H1 (cell line): ENCODE measurements around the gene TCAF1. TPM values are rescaled to one million over a fixed set of nuclear protein-coding genes. Genes with fewer than 3 reads are reported as not detected.
A peak's percentile ranks its signal among the peaks of the same experiment; 100 is the strongest.

Source experiments
- CTCF ChIA-PET: fragments of 300-600 bp; sonication (Branson Sonifier 250); formaldehyde crosslinking; loops from one replicate; lab custom pipeline; 2021; ENCODE audit not compliant: partially characterized antibody; lab: Charles Lee
- POLR2A ChIA-PET: fragments of 300-600 bp; sonication (Branson Sonifier 250); formaldehyde crosslinking; loops from one replicate; lab custom pipeline; 2021; ENCODE audit warnings: inconsistent platforms; ENCODE audit not compliant: partially characterized antibody; lab: Charles Lee
- DNase-seq, 2 experiments: peaks; one replicate each; pipeline versions ENCODE4 v3.0.0 to v3.0.0-alpha.2; 2010 to 2022; ENCODE audit warnings: low spot score in 2 of 2, low read depth in 1 of 2, mixed read lengths in 1 of 2
- FAIRE-seq: peaks from 2 replicates; lab custom pipeline; 2011; peaks lifted over from hg19 to GRCh38; lab: Jason Lieb, UNC
- H2AFZ ChIP-seq: 2 replicates; pipeline ENCODE4 v1.8.1; 2012; ENCODE audit warnings: low read length, inconsistent platforms
- H2AK5ac ChIP-seq: 2 replicates; pipeline ENCODE4 v1.6.1; 2013; ENCODE audit warnings: low read depth, low read length
- H2BK120ac ChIP-seq: replicated peaks from 2 replicates; pipeline ENCODE3; 2013; ENCODE audit warnings: low read depth, low read length, inconsistent platforms
- H2BK12ac ChIP-seq: 2 replicates; pipeline ENCODE4 v1.6.1; 2013; ENCODE audit warnings: low read depth, low read length
- H2BK15ac ChIP-seq: 2 replicates; pipeline ENCODE4 v1.6.1; 2013; ENCODE audit warnings: low read length
- H2BK20ac ChIP-seq: 2 replicates; pipeline ENCODE4 v1.6.1; 2013; ENCODE audit warnings: low read length
- H2BK5ac ChIP-seq: 2 replicates; pipeline ENCODE4 v1.6.1; 2013; ENCODE audit warnings: low read depth, low read length
- H3K14ac ChIP-seq: 2 replicates; pipeline ENCODE4 v1.6.1; 2013; ENCODE audit warnings: inconsistent platforms; ENCODE audit not compliant: insufficient read length
- H3K18ac ChIP-seq: 2 replicates; pipeline ENCODE4 v1.6.1; 2013; ENCODE audit warnings: low read length; ENCODE audit errors: extremely low read depth
- H3K23ac ChIP-seq: 2 replicates; pipeline ENCODE4 v1.6.1; 2013; ENCODE audit warnings: inconsistent platforms; ENCODE audit not compliant: insufficient read length
- H3K23me2 ChIP-seq: 2 replicates; pipeline ENCODE4 v1.6.1; 2013; ENCODE audit warnings: low read depth, low read length
- H3K27ac ChIP-seq: 2 replicates; pipeline ENCODE4 v1.6.1; 2011; ENCODE audit warnings: low read depth, low read length, inconsistent platforms
- H3K27me3 ChIP-seq, 4 experiments: replicated peaks in 1 of 4; 1 replicate in 1 of 4; 2 replicates in 3 of 4; pipeline versions ENCODE4 v1.6.1 to v1.8.1; 2011 to 2013; ENCODE audit warnings: low read length in 3 of 4, mild to moderate bottlenecking in 3 of 4, inconsistent platforms in 2 of 4, mixed read lengths in 2 of 4, moderate library complexity in 1 of 4; ENCODE audit not compliant: control insufficient read depth in 3 of 4, insufficient read depth in 3 of 4; ENCODE audit errors: extremely low read depth in 1 of 4
- H3K36me3 ChIP-seq, 4 experiments: 2 replicates each; pipeline versions ENCODE4 v1.6.1 to v1.8.1; 2011 to 2013; ENCODE audit warnings: mild to moderate bottlenecking in 4 of 4, low read length in 3 of 4, moderate library complexity in 2 of 4, control low read depth in 1 of 4, inconsistent platforms in 1 of 4; ENCODE audit not compliant: insufficient read depth in 4 of 4, control insufficient read depth in 2 of 4
- H3K4ac ChIP-seq: replicated peaks from 2 replicates; pipeline ENCODE3; 2013; ENCODE audit warnings: low read length, low read depth, mixed read lengths, inconsistent platforms; ENCODE audit not compliant: insufficient read length
- H3K4me1 ChIP-seq, 4 experiments: replicated peaks in 1 of 4; 1 replicate in 1 of 4; 2 replicates in 3 of 4; pipeline versions ENCODE4 v1.6.1 to v1.8.1; 2011 to 2013; ENCODE audit warnings: low read length in 3 of 4, inconsistent platforms in 2 of 4, mixed read lengths in 1 of 4; ENCODE audit not compliant: insufficient read depth in 4 of 4, control insufficient read depth in 3 of 4
- H3K4me2 ChIP-seq, 2 experiments: 2 replicates each; pipeline versions ENCODE4 v1.6.1 to v1.8.1; 2011 to 2013; ENCODE audit warnings: low read depth in 2 of 2, low read length in 2 of 2, control low read depth in 1 of 2, inconsistent platforms in 1 of 2, mild to moderate bottlenecking in 1 of 2; ENCODE audit not compliant: insufficient read depth in 1 of 2
- H3K4me3 ChIP-seq, 4 experiments: fragments of 200-600, 300-600 bp in 1 of 4; sonication (generic), shearing (Covaris generic), sonication (Bioruptor Twin) in 1 of 4; 2 replicates each; pipeline versions ENCODE4 v1.5.1 to v1.8.1; 2011 to 2016; ENCODE audit warnings: low read length in 4 of 4, low read depth in 3 of 4, control low read depth in 2 of 4, inconsistent platforms in 2 of 4, mild to moderate bottlenecking in 2 of 4, mixed read lengths in 1 of 4, moderate library complexity in 1 of 4; ENCODE audit not compliant: insufficient read depth in 2 of 4; ENCODE audit errors: extremely low read depth in 1 of 4
- H3K56ac ChIP-seq: replicated peaks from 2 replicates; pipeline ENCODE3; 2013; ENCODE audit warnings: low read depth, mild to moderate bottlenecking, mixed read lengths, low read length, inconsistent platforms; ENCODE audit not compliant: insufficient read length
- H3K79me1 ChIP-seq: 2 replicates; pipeline ENCODE4 v1.6.1; 2013; ENCODE audit warnings: low read depth, low read length, control low read depth
- H3K79me2 ChIP-seq, 2 experiments: 2 replicates each; pipeline versions ENCODE4 v1.6.1 to v1.8.1; 2012 to 2013; ENCODE audit warnings: low read length in 2 of 2, mild to moderate bottlenecking in 2 of 2, inconsistent platforms in 1 of 2; ENCODE audit not compliant: insufficient read depth in 2 of 2, control insufficient read depth in 1 of 2
- H3K9ac ChIP-seq, 4 experiments: replicated peaks in 1 of 4; 1 replicate in 1 of 4; 2 replicates in 3 of 4; pipeline versions ENCODE4 v1.6.1 to v1.8.1; 2011 to 2013; ENCODE audit warnings: low read depth in 3 of 4, low read length in 3 of 4, control low read depth in 2 of 4, mild to moderate bottlenecking in 2 of 4, moderate library complexity in 2 of 4, inconsistent platforms in 1 of 4; ENCODE audit errors: extremely low read depth in 1 of 4
- H3K9me3 ChIP-seq, 2 experiments: 2 replicates each; pipeline versions ENCODE4 v1.6.1 to v1.8.1; 2012 to 2013; ENCODE audit warnings: mild to moderate bottlenecking in 2 of 2, moderate library complexity in 2 of 2, control low read depth in 1 of 2, inconsistent platforms in 1 of 2, low read depth in 1 of 2, low read length in 1 of 2, mixed read lengths in 1 of 2; ENCODE audit not compliant: insufficient read depth in 2 of 2
- H4K20me1 ChIP-seq, 2 experiments: replicated peaks in 1 of 2; 2 replicates each; pipeline versions ENCODE3 to v1.8.1; 2011 to 2013; ENCODE audit warnings: inconsistent platforms in 2 of 2, low read length in 2 of 2, mild to moderate bottlenecking in 1 of 2; ENCODE audit not compliant: insufficient read depth in 2 of 2, control insufficient read depth in 1 of 2
- H4K5ac ChIP-seq: 2 replicates; pipeline ENCODE4 v1.6.1; 2013; ENCODE audit warnings: low read length, low read depth, mixed read lengths, inconsistent platforms; ENCODE audit not compliant: insufficient read length
- H4K8ac ChIP-seq: 2 replicates; pipeline ENCODE4 v1.8.0; 2013; ENCODE audit warnings: mild to moderate bottlenecking, moderate library complexity, low read length, inconsistent platforms; ENCODE audit not compliant: insufficient read depth; ENCODE audit errors: extremely low read depth
- H4K91ac ChIP-seq: replicated peaks from 2 replicates; pipeline ENCODE3; 2013; ENCODE audit warnings: low read length, mixed read lengths, inconsistent platforms; ENCODE audit not compliant: insufficient read length
- BCL11A ChIP-seq, 2 experiments: IDR thresholded peaks; one replicate each; pipeline ENCODE4 v1.6.1; 2011; ENCODE audit warnings: low read depth in 2 of 2, low read length in 2 of 2, mild to moderate bottlenecking in 2 of 2
- CEBPB ChIP-seq: IDR thresholded peaks from 2 replicates; pipeline ENCODE4 v1.6.1; 2012; ENCODE audit warnings: low read depth, low read length
- CREB1 ChIP-seq: IDR thresholded peaks from 2 replicates; pipeline ENCODE4 v1.6.1; 2012; ENCODE audit warnings: inconsistent platforms
- CTBP2 ChIP-seq: IDR thresholded peaks from 2 replicates; pipeline ENCODE4 v1.7.0; 2011; ENCODE audit warnings: borderline replicate concordance, mild to moderate bottlenecking, moderate library complexity, mixed read lengths, low read length; ENCODE audit not compliant: insufficient read depth, insufficient read length
- EP300 ChIP-seq, 2 experiments: IDR thresholded peaks; 1 replicate in 1 of 2; 2 replicates in 1 of 2; pipeline ENCODE4 v1.6.1; 2011 to 2012; ENCODE audit warnings: low read depth in 2 of 2, low read length in 2 of 2, mild to moderate bottlenecking in 2 of 2, borderline replicate concordance in 1 of 2, inconsistent platforms in 1 of 2, moderate library complexity in 1 of 2
- POLR2A ChIP-seq, 2 experiments: IDR thresholded peaks; 1 replicate in 1 of 2; 2 replicates in 1 of 2; pipeline ENCODE4 v1.6.1; 2011; ENCODE audit warnings: low read depth in 2 of 2, low read length in 2 of 2, mild to moderate bottlenecking in 2 of 2; ENCODE audit errors: control extremely low read depth in 1 of 2
- RAD21 ChIP-seq, 2 experiments: IDR thresholded peaks in 1 of 2; conservative IDR thresholded peaks in 1 of 2; 2 replicates each; pipeline ENCODE4 v1.6.1; 2011; ENCODE audit warnings: low read depth in 2 of 2, low read length in 2 of 2, improper control_type of control experiment in 1 of 2, inconsistent platforms in 1 of 2, mild to moderate bottlenecking in 1 of 2, moderate library complexity in 1 of 2
- RFX5 ChIP-seq: IDR thresholded peaks from 2 replicates; pipeline ENCODE4 v1.6.1; 2011; ENCODE audit warnings: low read depth, low read length, improper control_type of control experiment, borderline replicate concordance
- SIN3A ChIP-seq, 2 experiments: IDR thresholded peaks in 1 of 2; conservative IDR thresholded peaks in 1 of 2; 2 replicates each; pipeline ENCODE4 v1.6.1; 2011 to 2012; ENCODE audit warnings: low read length in 2 of 2, improper control_type of control experiment in 1 of 2, low read depth in 1 of 2, mild to moderate bottlenecking in 1 of 2
- SIX5 ChIP-seq: IDR thresholded peaks from 2 replicates; pipeline ENCODE4 v1.6.1; 2011; ENCODE audit warnings: mild to moderate bottlenecking, low read depth, low read length
- TAF1 ChIP-seq: IDR thresholded peaks from 2 replicates; pipeline ENCODE4 v1.6.1; 2011; ENCODE audit warnings: mild to moderate bottlenecking, low read depth, low read length
- TBP ChIP-seq: IDR thresholded peaks from 2 replicates; pipeline ENCODE4 v1.6.1; 2011; ENCODE audit warnings: low read depth, low read length, improper control_type of control experiment
- TCF12 ChIP-seq: IDR thresholded peaks from 2 replicates; pipeline ENCODE4 v1.6.1; 2011; ENCODE audit warnings: low read depth, mild to moderate bottlenecking, low read length
- TEAD4 ChIP-seq: IDR thresholded peaks from 2 replicates; pipeline ENCODE4 v1.6.1; 2012; ENCODE audit warnings: low read depth, low read length, inconsistent platforms, mixed read lengths
- WGBS, 2 experiments: shearing (Covaris generic) in 1 of 2; methylation state at CpG; one replicate each; pipeline versions ENCODE4 v1.1.6 to v1.1.7; 2013 to 2015; ENCODE audit warnings: low lambda C conversion rate in 2 of 2, mixed read lengths in 2 of 2, inconsistent platforms in 1 of 2, low coverage in 1 of 2, missing lambda C conversion rate in 1 of 2; ENCODE audit not compliant: insufficient replicate concordance in 2 of 2, insufficient coverage in 1 of 2, insufficient read length in 1 of 2; ENCODE audit errors: extremely low coverage in 1 of 2, missing lambda C conversion rate in 1 of 2; 5-methylcytosine and 5-hydroxymethylcytosine counted together
- polyA plus RNA-seq, 7 experiments: library from polyadenylated mRNA; depleted of rRNA in 3 of 7; stranded (reverse) in 5 of 7; unstranded in 2 of 7; fragments of >200 nt in 5 of 7; fragments of 200-250 nt in 2 of 7; gene quantifications; 1 replicate in 5 of 7; 2 replicates in 1 of 7; 4 replicates in 1 of 7; pipeline versions ENCODE4 v1.2.1 to v1.2.3, GENCODE V29; 2011 to 2013; ENCODE audit warnings: missing spikeins in 2 of 7, mixed read lengths in 2 of 7
- total RNA-seq: library from RNA; stranded (reverse); fragmentation: NEBNext Ultra II Directional; extraction: Animal tissue kit (Norgen Biotek cat#: 25700); gene quantifications from 2 replicates; pipeline ENCODE4 v1.2.1, GENCODE V29; 2021

The TCAF1 gene
- total and polyA plus RNA-seq, 2 of the 8 experiments (the other 6 are each of a cell fraction or from before 2014, with no cell fraction given), result 9.6 to 28.0 TPM

DNA sequence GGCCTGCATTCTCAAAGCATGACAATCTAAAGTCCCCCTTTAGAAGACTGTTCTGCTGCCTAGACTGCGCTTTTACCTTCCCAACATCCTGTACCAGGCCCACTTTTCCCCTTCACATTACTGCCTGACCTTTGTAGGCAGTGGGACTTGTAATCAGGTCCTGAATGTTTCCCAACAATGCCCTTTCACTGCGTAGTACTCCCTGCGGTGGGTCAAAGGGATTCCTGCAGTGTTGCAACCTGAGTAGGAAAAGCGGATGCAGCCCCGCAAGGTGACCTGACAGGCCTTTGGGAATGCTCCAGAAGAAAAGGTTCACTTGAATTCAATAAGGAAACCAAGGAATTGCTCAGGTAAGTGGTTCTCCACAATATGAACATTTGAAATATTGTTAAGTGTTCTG is 4.9 kb upstream of the TCAF1 start:
- no peak overlapping the region for H2BK12ac ChIP-seq
- WGBS, 2 experiments, result 9% methylated on average over 5 of the region's 5 CpGs; no CpG with 5 or more reads in 1 of the 2 experiments
- no peaks in the 10 kb centered on the region for H4K20me1 ChIP-seq
- H2AK5ac ChIP-seq, result no peak overlapping the region
- ChIA-PET CTCF (no interaction called here), POLR2A (no interaction called here)
- H3K4me3 ChIP-seq, result peak overlapping the region in 1 of 4 experiments; percentile 13; a peak in 1 of 8 replicates
- no peak overlapping the region for H2BK20ac ChIP-seq
- FAIRE-seq, result peak; percentile 86
- no peak overlapping the region for H3K56ac ChIP-seq
- no peaks in the 10 kb centered on the region; the same call in 1 of the 2 replicates for H3K23me2 ChIP-seq
- H4K91ac ChIP-seq, result no peak overlapping the region
- H3K4ac ChIP-seq, result no peak overlapping the region
- H3K9me3 ChIP-seq, result no peaks in the 10 kb centered on the region
- H3K79me1 ChIP-seq, result no peaks in the 10 kb centered on the region
- no peak overlapping the region for H4K8ac ChIP-seq
- no peak overlapping the region for H3K9ac ChIP-seq
- no peak overlapping the region for H3K14ac ChIP-seq
- H2BK5ac ChIP-seq, result peak overlapping the region; percentile 26; the same call in 1 of the 2 replicates
- no peak overlapping the region for H2BK15ac ChIP-seq
- H4K5ac ChIP-seq, result no peak overlapping the region
- no peak overlapping the region for H2AFZ ChIP-seq
- H3K27me3 ChIP-seq, result no peaks in the 10 kb centered on the region
- no peaks in the 10 kb centered on the region for H3K79me2 ChIP-seq
- peak in 1 of 2 experiments; percentile 69 for DNase-seq
- H3K4me1 ChIP-seq, result peaks cover 6 to 24% (median 18%) of the 10 kb centered on the region in 4 experiments; a peak in 6 of 7 replicates
- no peak overlapping the region for H3K23ac ChIP-seq
- H2BK120ac ChIP-seq, result no peak overlapping the region
- peak overlapping the region; percentile 3 to 45; a peak in 2 of 4 replicates for H3K4me2 ChIP-seq
- H3K36me3 ChIP-seq, result no peaks in the 10 kb centered on the region
- no peak overlapping the region for H3K27ac ChIP-seq
- H3K18ac ChIP-seq, result no peak overlapping the region; the same call in 1 of the 2 replicates
- TF ChIP-seq CREB1 (no peak), RFX5 (no peak), SIX5 (no peak), BCL11A (IDR thresholded peaks at IDR 0.05; ENCODE audit: low read depth in 2 of 2, low read length in 2 of 2) (peak in 1 of 2 experiments; percentile 27), TBP (peak; percentile 31; the same call in 1 of the 2 replicates), CTBP2 (peak; percentile 79), CEBPB (peak; percentile 98), TAF1 (no peak), TCF12 (no peak), POLR2A (IDR thresholded peaks at IDR 0.05; ENCODE audit: control extremely low read depth in 1 of 2, low read depth in 2 of 2, low read length in 2 of 2) (no peak), EP300 (IDR thresholded peaks at IDR 0.05; ENCODE audit: borderline replicate concordance in 1 of 2, low read depth in 2 of 2, low read length in 2 of 2) (peak; percentile 22 to 55; a peak in 2 of 3 replicates), RAD21 (IDR thresholded peaks at IDR 0.05 in 1 of 2, conservative IDR thresholded peaks at IDR 0.05 in 1 of 2; ENCODE audit: low read depth in 2 of 2, low read length in 2 of 2) (peak in 1 of 2 experiments; percentile 4; a peak in 1 of 4 replicates), TEAD4 (peak; percentile 84), SIN3A (conservative IDR thresholded peaks at IDR 0.05 in 1 of 2, IDR thresholded peaks at IDR 0.05 in 1 of 2; ENCODE audit: low read depth in 1 of 2, low read length in 2 of 2) (no peak)
